ENCODE results near the gene HDAC9. TPM values are rescaled to one million over a fixed set of nuclear protein-coding genes. Genes with fewer than 3 reads are reported as not detected.
A peak's percentile ranks its signal among the peaks of the same experiment; 100 is the strongest.

The HDAC9 gene
- total RNA-seq, 1 experiment from 2014 or later = 31.9 TPM

- intact Hi-C loops (cut with micrococcal nuclease; ENCODE audit: unreplicated experiment) = loop anchor here (1.0 to 5.0 kb wide), 4 partner anchors 77 to 1075 kb away; no protein-coding TSS in a partner anchor
- Histone ChIP-seq H3K4me3 (ENCODE audit: low read depth, low read length, poor library complexity, severe bottlenecking) (no peak overlapping the region), H3K27ac (ENCODE audit: low read depth, low read length, poor library complexity, severe bottlenecking) (peak overlapping the region; percentile 53), H3K4me1 (ENCODE audit: insufficient read depth, low read length, poor library complexity, severe bottlenecking) (peaks cover 15% of the 10 kb centered on the region), H3K27me3 (replicated peaks; ENCODE audit: insufficient read depth, low read depth, low read length, poor library complexity) (no peaks in the 10 kb centered on the region), H3K9me3 (ENCODE audit: low read depth, low read length, poor library complexity, severe bottlenecking) (no peaks in the 10 kb centered on the region), H3K36me3 (ENCODE audit: insufficient read depth, low read length, poor library complexity, severe bottlenecking) (peaks cover 10% of the 10 kb centered on the region)
- ChIA-PET CTCF (interaction anchor here (0.5 to 1.4 kb wide), 4 partner anchors 13 to 238 kb away, joined by 3 to 8 read pairs (median 6); no protein-coding TSS in a partner anchor), POLR2A (ENCODE audit: low non-redundant PET) (no interaction called here)
- BruUV-seq (replicated peaks) = no TSS peak
- peak; percentile 17 for DNase-seq (ENCODE audit: low spot score)
- TF ChIP-seq CTCF (conservative IDR thresholded peaks at IDR 0.05; ENCODE audit: low read depth, low read length) (no peak), EZH2 (IDR thresholded peaks at IDR 0.05; ENCODE audit: borderline replicate concordance, low read depth, low read length, poor library complexity, severe bottlenecking) (no peak)
These were observed 94.7 kb downstream of the HDAC9 start for GRCh38 chr7:18590241-18590640.

DNA sequence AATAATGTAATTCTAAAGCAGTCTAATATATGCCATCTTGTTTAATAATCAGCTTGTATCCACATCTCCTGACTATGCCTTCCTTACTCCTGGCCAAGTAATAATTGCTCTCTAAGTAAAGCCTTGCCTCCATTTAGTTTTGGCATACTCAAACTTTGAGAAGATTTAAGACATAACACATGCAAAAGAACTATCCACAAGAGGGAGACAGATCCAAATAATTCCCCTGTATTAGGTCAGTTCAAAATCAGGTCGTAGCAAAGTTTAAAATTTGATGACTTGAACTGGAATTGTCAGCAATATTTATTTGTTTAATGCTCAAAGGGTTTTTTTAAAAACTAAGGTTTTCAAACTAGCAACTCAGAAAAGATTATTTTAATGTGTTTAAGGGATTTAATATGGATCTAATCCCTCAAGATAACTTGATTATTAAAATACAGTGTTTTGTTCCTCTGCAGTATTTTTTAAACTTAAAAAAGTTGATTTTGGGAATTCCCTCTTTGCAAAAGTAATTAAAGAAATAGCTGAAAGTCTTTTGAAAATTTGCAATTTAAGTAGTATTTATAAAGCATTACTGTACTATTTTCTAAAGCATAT, 95.3 kb downstream of the HDAC9 start:
- Histone ChIP-seq H3K9me3 (ENCODE audit: low read depth, low read length, poor library complexity, severe bottlenecking) (no peaks in the 10 kb centered on the region), H3K36me3 (ENCODE audit: insufficient read depth, low read length, poor library complexity, severe bottlenecking) (peaks cover 10% of the 10 kb centered on the region), H3K27me3 (replicated peaks; ENCODE audit: insufficient read depth, low read depth, low read length, poor library complexity) (no peaks in the 10 kb centered on the region), H3K27ac (ENCODE audit: low read depth, low read length, poor library complexity, severe bottlenecking) (peak overlapping the region; percentile 53), H3K4me3 (ENCODE audit: low read depth, low read length, poor library complexity, severe bottlenecking) (no peak overlapping the region), H3K4me1 (ENCODE audit: insufficient read depth, low read length, poor library complexity, severe bottlenecking) (peaks cover 15% of the 10 kb centered on the region)
- ChIA-PET CTCF (interaction anchor here (1.2 to 1.6 kb wide), 3 partner anchors 75 to 238 kb away, joined by 6 to 8 read pairs (median 7); no protein-coding TSS in a partner anchor), POLR2A (ENCODE audit: low non-redundant PET) (no interaction called here)
- intact Hi-C loops (cut with micrococcal nuclease; ENCODE audit: unreplicated experiment) = loop anchor here (1.0 to 5.0 kb wide), 4 partner anchors 76 to 1074 kb away; no protein-coding TSS in a partner anchor
- no TSS peak for BruUV-seq (replicated peaks)
- peak; percentile 77 for DNase-seq (ENCODE audit: low spot score)
- TF ChIP-seq CTCF (conservative IDR thresholded peaks at IDR 0.05; ENCODE audit: low read depth, low read length) = peak; percentile 84
- no peak for TF ChIP-seq EZH2 (IDR thresholded peaks at IDR 0.05; ENCODE audit: borderline replicate concordance, low read depth, low read length, poor library complexity, severe bottlenecking)

DNA sequence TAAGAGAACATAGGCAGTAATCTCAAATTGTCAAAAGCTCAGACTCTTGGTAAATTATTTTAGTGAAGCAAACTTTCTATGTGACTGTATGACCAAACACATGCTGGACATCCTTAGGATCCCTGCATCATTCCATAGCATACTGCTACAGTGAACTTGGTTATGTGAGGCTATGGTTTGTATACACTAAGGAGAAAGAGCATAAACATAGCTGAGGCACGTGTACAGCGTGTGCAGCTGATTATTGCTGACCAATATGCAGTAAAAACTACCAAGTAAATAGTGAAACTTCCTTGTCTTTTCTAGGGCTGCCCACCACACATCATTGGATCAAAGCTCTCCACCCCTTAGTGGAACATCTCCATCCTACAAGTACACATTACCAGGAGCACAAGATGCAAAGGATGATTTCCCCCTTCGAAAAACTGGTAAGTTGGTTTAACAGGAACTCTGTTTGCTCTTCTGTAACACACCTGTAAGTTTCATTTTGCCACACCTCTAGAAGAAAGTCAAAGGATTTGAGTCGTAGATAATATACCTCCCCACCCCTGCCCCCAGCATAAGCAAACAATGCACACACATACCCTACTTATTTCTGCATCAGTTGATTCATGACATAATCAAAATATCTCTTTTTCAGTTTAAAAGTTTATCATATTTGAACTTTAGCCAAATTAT, 98.2 kb downstream of the HDAC9 start:
- H3K4me3 ChIP-seq (ENCODE audit: low read depth, low read length, poor library complexity, severe bottlenecking) = no peak overlapping the region
- intact Hi-C loops (cut with micrococcal nuclease; ENCODE audit: unreplicated experiment) = loop anchor here (5.0 kb wide), 2 partner anchors 529 to 849 kb away; no protein-coding TSS in a partner anchor
- H3K27me3 ChIP-seq (replicated peaks; ENCODE audit: insufficient read depth, low read depth, low read length, poor library complexity) = no peaks in the 10 kb centered on the region
- H3K4me1 ChIP-seq (ENCODE audit: insufficient read depth, low read length, poor library complexity, severe bottlenecking) = peaks cover 15% of the 10 kb centered on the region
- no peak for TF ChIP-seq EZH2 (IDR thresholded peaks at IDR 0.05; ENCODE audit: borderline replicate concordance, low read depth, low read length, poor library complexity, severe bottlenecking)
- TF ChIP-seq CTCF (conservative IDR thresholded peaks at IDR 0.05; ENCODE audit: low read depth, low read length) = no peak
- CTCF ChIA-PET = no interaction called here
- H3K27ac ChIP-seq (ENCODE audit: low read depth, low read length, poor library complexity, severe bottlenecking) = no peak overlapping the region
- H3K36me3 ChIP-seq (ENCODE audit: insufficient read depth, low read length, poor library complexity, severe bottlenecking) = peaks cover 10% of the 10 kb centered on the region
- no TSS peak for BruUV-seq (replicated peaks)
- DNase-seq (ENCODE audit: low spot score) = no peak
- POLR2A ChIA-PET (ENCODE audit: low non-redundant PET) = interaction anchor here (0.7 kb wide), 1 partner anchor 205 kb away, joined by 4 read pairs; no protein-coding TSS in a partner anchor
- no peaks in the 10 kb centered on the region for H3K9me3 ChIP-seq (ENCODE audit: low read depth, low read length, poor library complexity, severe bottlenecking)
